GM21526 (cell line): ENCODE data around the gene SAYSD1.
"Not testable (repeated sequence)": the region's sequence is repeated elsewhere in the genome, so short reads cannot be mapped to it uniquely, and the experiment has no call there.

Experiments
- ATAC-seq: cut with Tn5 transposase; IDR thresholded peaks from one replicate; pipeline ENCODE4 v1.9.1; 2021; ENCODE audit warnings: moderate library complexity; ENCODE audit not compliant: unreplicated experiment, low FRiP score

Gene SAYSD1, protein sequence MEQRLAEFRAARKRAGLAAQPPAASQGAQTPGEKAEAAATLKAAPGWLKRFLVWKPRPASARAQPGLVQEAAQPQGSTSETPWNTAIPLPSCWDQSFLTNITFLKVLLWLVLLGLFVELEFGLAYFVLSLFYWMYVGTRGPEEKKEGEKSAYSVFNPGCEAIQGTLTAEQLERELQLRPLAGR

DNA sequence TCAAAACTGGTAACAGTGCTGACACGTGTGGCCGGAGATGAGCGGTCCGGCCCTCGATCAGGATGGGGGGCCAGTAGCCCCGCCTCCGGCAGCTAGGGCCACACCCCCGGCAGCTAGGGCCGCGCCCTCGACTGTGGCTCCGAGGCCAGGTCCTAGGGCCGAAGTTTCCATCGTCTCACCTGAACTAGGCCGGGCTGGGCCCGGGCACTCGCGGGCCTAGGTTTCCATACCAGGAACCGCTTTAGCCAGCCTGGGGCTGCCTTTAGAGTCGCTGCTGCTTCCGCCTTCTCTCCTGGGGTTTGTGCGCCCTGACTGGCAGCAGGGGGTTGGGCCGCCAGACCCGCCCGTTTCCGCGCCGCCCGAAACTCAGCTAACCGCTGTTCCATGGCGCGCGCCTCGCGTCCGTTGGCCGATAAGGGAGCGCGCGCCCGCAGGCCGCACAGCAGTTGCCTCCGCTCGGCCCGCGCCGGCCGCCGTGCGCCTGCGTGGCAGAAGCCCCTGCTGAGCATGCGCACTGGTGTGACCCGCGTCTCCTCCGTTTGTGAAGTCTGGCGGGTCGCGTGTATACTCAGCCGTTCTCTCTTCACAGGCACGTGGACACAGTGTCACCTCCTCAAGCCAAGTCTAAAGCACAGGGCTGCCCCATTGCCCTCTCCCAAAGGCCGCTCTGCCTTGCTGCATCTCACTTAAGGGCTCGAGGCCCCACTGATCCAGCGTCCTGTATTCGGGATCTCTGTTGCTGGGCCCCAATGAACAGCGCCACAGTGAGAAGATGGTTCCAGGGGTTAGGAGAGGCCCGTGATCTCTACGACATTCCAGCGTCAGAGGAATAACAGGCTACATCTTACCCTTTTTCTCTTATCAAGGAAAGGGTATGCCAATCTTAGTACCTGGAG, at the start of gene SAYSD1:
Gene SAYSD1, minus strand, starts transcription at position 483 of the 896 bp plus-strand sequence. Its CDS starts 97 bp downstream, at position 386.
- ATAC-seq: peak; percentile 88

DNA sequence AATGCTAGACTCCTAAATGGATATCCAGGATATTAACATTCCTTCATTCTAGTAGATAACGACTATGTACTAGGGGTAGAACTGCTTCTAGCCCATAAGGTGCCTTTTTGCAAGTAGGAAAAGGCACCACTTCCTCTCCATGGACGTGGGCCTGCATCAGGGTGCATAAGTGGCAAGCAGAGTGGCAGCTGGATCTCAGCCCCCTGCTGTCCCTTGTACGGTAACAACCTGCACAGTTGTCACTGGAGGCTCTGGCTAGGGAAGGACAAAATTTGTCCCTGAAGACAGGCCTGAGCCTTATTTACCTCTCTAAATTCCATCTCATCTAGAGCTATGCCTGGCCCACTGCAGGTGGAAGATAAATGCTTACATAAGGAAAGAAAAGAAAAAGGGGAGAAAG, 42.5 kb upstream of the SAYSD1 start:
- no peak for ATAC-seq

GRCh38 chr6:39156801-39157200, 41.8 kb upstream of the SAYSD1 start:
- no peak for ATAC-seq

DNA sequence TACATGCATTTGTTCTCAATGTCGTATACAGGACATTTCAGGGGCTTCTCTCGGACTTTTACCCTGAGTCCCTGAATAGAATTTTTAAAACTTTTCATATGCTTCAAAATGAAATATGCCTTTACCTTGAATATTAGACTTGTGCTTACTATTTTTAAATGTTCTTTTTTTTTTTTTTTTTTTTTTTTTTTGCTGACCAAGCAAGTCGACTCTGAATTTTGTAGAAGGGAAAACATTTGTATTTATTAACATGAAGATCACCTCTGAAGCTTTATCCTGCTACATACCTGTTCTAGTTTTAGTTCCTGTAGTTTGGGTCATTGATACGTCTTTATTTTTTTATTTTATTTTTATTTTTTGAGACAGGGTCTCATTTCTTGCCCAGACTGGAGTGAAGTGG, 39.7 kb upstream of the SAYSD1 start:
- no peak for ATAC-seq

- ATAC-seq: no peak
Observed at GRCh38 chr6:39153766-39154397, 38.9 kb upstream of the SAYSD1 start.

DNA sequence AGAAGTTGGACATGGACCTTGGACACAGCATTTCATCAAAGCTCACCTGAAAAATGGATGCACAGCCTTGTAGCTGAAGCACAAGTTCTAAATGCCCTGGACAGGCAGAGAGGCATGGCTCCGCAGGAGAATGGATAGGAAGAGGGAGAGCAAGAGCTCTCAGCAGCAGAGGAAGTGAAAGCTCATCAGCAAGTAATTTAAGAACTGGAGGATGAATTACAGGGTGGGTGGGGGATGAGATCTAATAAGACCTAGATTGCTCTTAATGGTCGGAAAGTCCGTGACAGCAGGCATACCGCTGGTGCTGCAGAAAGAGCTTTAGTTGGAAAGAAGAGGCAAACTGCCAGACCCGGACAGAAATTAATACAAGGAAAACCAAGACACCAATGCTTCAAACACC, 37.3 kb upstream of the SAYSD1 start:
- no peak for ATAC-seq

DNA sequence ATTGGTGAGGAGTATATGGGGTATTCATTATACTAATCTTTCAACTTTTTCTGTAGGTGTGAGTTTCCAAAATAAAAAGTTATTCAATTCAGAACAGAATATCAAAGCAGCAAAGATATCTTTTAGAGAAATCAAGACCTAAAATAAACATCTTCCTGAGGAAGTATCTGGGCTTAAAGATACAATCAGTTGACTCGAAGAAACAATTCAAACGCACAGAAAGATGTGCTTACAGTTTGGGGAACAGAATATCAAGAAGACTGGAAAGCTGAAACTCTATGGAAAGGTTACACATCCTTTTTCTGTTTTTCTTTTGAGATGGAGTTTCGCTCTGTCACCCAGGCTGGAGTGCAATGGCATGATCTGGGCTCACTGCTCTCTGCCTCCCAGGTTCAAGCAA, 36.2 kb upstream of the SAYSD1 start:
- no peak for ATAC-seq

- ATAC-seq: no peak
Observed at GRCh38 chr6:39144481-39145173, 29.6 kb upstream of the SAYSD1 start.

GRCh38 chr6:39143238-39143930, 28.4 kb upstream of the SAYSD1 start:
- ATAC-seq: no peak

GRCh38 chr6:39140556-39141167, 25.7 kb upstream of the SAYSD1 start:
- ATAC-seq: no peak

GRCh38 chr6:39137245-39137644, 22.3 kb upstream of the SAYSD1 start:
- no peak for ATAC-seq

- ATAC-seq: not testable (repeated sequence)
Observed at GRCh38 chr6:39136207-39136606, 21.2 kb upstream of the SAYSD1 start.

DNA sequence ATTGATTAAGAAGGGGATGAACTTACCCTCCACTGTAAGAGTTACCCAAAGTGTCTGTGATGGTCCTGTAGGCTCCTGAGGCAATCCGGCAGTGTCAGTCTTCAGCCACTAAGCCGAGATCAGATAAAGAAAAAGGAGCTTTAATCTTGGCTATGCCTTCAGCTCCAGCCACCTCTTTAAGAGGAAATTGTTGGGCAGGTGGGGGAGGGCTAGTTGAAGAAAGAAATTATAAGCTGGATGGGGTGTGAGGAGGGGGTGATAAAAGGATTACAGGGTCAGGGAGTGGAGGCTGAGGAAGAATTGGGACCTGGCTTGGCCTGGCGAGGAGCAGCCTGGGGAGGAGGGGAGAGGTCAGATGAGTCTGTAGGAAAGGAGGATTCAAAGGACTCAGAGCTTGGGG, 19.8 kb upstream of the SAYSD1 start:
- ATAC-seq: not testable (repeated sequence)

- no peak for ATAC-seq
Observed at GRCh38 chr6:39130691-39131090, 15.7 kb upstream of the SAYSD1 start.

DNA sequence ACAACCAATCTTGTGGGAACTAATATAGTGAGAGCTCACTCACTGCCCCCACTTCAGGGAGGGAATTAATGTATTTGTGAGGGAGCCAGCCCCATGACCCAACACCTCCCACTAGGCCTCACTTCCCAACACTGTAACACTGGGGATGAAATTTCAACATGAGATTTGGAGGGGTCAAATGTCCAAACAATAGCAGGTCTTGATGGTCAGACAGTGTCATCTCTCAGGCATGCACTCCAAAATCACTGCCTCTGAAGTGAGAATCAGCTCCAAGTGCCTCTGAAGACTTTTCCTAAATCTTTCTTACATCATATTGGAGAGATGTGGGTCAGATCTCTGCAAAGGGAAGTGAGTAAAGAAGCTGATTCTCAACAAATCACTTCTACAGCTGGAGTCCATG, 13.8 kb upstream of the SAYSD1 start:
- no peak for ATAC-seq

DNA sequence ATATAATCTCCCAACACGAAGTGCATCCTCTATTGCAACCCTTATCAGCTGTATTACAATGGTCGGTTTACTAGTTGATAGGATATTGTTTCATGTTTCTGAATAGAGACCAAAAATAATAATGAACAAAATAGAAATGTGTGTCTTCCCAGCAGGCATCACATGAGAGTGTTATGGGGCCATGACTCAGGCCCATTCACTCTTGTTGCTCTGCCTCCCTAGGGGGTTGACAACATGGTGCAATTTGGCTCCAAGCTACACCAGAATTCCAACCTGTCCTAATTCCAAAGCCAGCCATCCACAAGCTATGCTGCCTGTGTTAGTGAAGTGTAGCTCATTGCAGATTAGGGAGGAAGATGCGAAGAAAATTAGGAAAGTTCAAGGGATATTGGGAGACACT, 13.1 kb upstream of the SAYSD1 start:
- no peak for ATAC-seq

- no peak for ATAC-seq
Observed at GRCh38 chr6:39124114-39124513, 9.1 kb upstream of the SAYSD1 start.

- ATAC-seq: no peak
Observed at GRCh38 chr6:39118921-39119320, 3.9 kb upstream of the SAYSD1 start.

GRCh38 chr6:39114388-39114703, 640 bp downstream of the SAYSD1 start:
- peak; percentile 11 for ATAC-seq

DNA sequence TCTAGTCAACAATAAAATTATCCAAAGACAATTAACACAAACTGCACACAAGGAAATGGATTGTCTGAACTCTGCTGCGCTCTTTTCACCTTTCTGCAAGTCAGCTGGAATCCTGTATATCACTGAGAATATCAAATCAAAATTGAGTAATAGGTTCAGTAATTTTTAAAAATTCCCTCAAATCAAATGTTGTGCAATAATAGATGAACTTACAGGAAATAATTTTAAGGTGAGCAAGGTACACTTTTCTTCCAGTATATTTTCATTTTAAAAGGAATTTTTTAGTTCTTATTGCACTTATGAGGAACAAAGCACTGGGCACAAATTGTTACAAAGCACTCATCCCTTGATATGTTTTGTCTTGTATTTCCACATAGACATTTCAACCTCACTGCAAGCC, 1.2 kb downstream of the SAYSD1 start:
- ATAC-seq: no peak
